Measurements from ENCODE around the gene ZC3HAV1. TPM values are rescaled to one million over a fixed set of nuclear protein-coding genes. Genes with fewer than 3 reads are reported as not detected.

Gene ZC3HAV1
- total and polyA plus RNA-seq, 2 of the 4 experiments (the other 2 are of a cell fraction) = 9.9 to 22.4 TPM

- Histone ChIP-seq H3K9ac (ENCODE audit: low read depth, low read length) (no peak overlapping the region), H2AK5ac (ENCODE audit: low read depth, low read length) (no peak overlapping the region), H2BK15ac (ENCODE audit: low read depth, low read length) (no peak overlapping the region), H3K14ac (replicated peaks; ENCODE audit: low read depth, low read length) (no peak overlapping the region), H3K23ac (ENCODE audit: low read depth, low read length) (no peak overlapping the region), H4K8ac (ENCODE audit: low read depth in 2 of 2, low read length in 2 of 2) (no peak overlapping the region), H3K27me3 (ENCODE audit: control insufficient read depth, insufficient read depth, low read length) (no peaks in the 10 kb centered on the region), H3K4me2 (ENCODE audit: low read depth, low read length) (no peak overlapping the region), H3K18ac (ENCODE audit: low read depth, low read length) (no peak overlapping the region), H2AFZ (replicated peaks; ENCODE audit: low read length, poor library complexity) (peak overlapping the region; percentile 5), H4K20me1 (ENCODE audit: insufficient read depth, low read length) (no peaks in the 10 kb centered on the region), H2AK9ac (replicated peaks; ENCODE audit: low read depth, low read length, poor library complexity) (no peak overlapping the region), H3K27ac (ENCODE audit: insufficient read depth, low read length) (no peak overlapping the region), H3K56ac (ENCODE audit: extremely low read depth, insufficient read depth, low read length) (no peak overlapping the region), H3K36me3 (ENCODE audit: control insufficient read depth, insufficient read depth, low read length) (no peaks in the 10 kb centered on the region), H3K4me1 (ENCODE audit: control insufficient read depth, insufficient read depth, low read length) (peaks cover 2% of the 10 kb centered on the region), H3K9me1 (ENCODE audit: insufficient read depth, low read length) (peaks cover 4% of the 10 kb centered on the region; the same call in 1 of the 2 replicates), H2BK20ac (ENCODE audit: low read depth, low read length) (no peak overlapping the region), H4K91ac (ENCODE audit: insufficient read depth, low read depth, low read length) (no peak overlapping the region), H3K4ac (ENCODE audit: low read depth, low read length) (no peak overlapping the region), H3K79me1 (ENCODE audit: low read depth in 1 of 2, low read length in 2 of 2) (peaks cover 5 to 17% of the 10 kb centered on the region in 2 experiments; a peak in 3 of 4 replicates), H2BK5ac (ENCODE audit: low read depth, low read length, poor library complexity, severe bottlenecking) (no peak overlapping the region), H3K9me3 (ENCODE audit: control insufficient read depth, insufficient read depth, low read length) (no peaks in the 10 kb centered on the region), H3K4me3 (ENCODE audit: insufficient read depth, low read depth, low read length) (no peak overlapping the region), H4K5ac (ENCODE audit: low read depth, low read length) (no peak overlapping the region), H2BK120ac (ENCODE audit: low read depth, low read length) (no peak overlapping the region)
- WGBS, 2 experiments (ENCODE audit: extremely low coverage in 2 of 2, insufficient read length in 1 of 2) = no CpG with 5 or more reads among the region's 2 CpGs
- no peak for ATAC-seq (ENCODE audit: low read depth)
- ChIA-PET CTCF (interaction anchor here (0.6 kb wide), 1 partner anchor 10 kb away, joined by 5 read pairs; no protein-coding TSS in a partner anchor), POLR2A (ENCODE audit: unreplicated experiment) (no interaction called here)
- in situ Hi-C loops (cut with MboI; ENCODE audit: low sequenced_read_pairs) (no loop called here), intact Hi-C loops (cut with micrococcal nuclease) (no loop called here), dilution Hi-C loops (cut with HindIII; ENCODE audit: low sequenced_read_pairs, unreplicated experiment) (no loop called here)
- BruUV-seq (replicated peaks) = no TSS peak
- DNase-seq = no peak
- TF ChIP-seq MAFK (IDR thresholded peaks at IDR 0.05; ENCODE audit: low read depth, low read length) (no peak), BHLHE40 (IDR thresholded peaks at IDR 0.05; ENCODE audit: low read depth, low read length) (no peak), POLR2A (IDR thresholded peaks at IDR 0.05; ENCODE audit: low read depth, low read length) (no peak), ELK1 (IDR thresholded peaks at IDR 0.05; ENCODE audit: borderline replicate concordance, low read depth, low read length) (no peak), RAD21 (IDR thresholded peaks at IDR 0.05; ENCODE audit: low read length) (no peak), MAZ (IDR thresholded peaks at IDR 0.05; ENCODE audit: borderline replicate concordance, low read depth, low read length) (no peak), USF2 (IDR thresholded peaks at IDR 0.05; ENCODE audit: low read depth, low read length) (no peak)
Observed at GRCh38 chr7:139112741-139113250, 3.3 kb upstream of the ZC3HAV1 start.
